Measurements from ENCODE around the gene LLGL1.

DNA sequence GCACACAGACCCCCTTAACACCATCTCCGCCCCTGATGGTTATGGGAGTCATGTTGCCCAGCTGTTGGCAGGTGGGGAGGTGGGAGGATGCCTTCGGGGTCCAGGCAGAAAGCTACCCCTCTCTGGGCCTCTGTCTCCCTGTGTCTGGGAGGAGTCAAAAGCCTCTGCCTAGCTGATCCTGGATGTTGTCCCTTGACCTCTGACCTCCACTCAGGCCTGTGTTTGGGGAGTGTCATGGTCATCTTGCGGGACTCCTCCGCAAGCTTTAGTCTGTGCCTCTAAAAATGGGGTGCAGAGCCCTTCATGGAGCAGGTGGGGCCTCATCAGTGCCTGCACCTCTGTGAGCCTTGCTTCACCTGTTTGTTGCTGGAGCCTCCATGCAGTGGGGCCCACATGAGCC lies 3.8 kb downstream of the LLGL1 start:
- TF ChIP-seq, protein P1, sequence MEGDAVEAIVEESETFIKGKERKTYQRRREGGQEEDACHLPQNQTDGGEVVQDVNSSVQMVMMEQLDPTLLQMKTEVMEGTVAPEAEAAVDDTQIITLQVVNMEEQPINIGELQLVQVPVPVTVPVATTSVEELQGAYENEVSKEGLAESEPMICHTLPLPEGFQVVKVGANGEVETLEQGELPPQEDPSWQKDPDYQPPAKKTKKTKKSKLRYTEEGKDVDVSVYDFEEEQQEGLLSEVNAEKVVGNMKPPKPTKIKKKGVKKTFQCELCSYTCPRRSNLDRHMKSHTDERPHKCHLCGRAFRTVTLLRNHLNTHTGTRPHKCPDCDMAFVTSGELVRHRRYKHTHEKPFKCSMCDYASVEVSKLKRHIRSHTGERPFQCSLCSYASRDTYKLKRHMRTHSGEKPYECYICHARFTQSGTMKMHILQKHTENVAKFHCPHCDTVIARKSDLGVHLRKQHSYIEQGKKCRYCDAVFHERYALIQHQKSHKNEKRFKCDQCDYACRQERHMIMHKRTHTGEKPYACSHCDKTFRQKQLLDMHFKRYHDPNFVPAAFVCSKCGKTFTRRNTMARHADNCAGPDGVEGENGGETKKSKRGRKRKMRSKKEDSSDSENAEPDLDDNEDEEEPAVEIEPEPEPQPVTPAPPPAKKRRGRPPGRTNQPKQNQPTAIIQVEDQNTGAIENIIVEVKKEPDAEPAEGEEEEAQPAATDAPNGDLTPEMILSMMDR (IDR thresholded peaks at IDR 0.05; ENCODE audit: insufficient read depth, low read length), result no peak
- TF ChIP-seq REST (IDR thresholded peaks at IDR 0.05; ENCODE audit: insufficient replicate concordance, low read depth), result no peak
- no peak for TF ChIP-seq POLR2AphosphoS5 (IDR thresholded peaks at IDR 0.05; ENCODE audit: low read depth)
- TF ChIP-seq GABPA (IDR thresholded peaks at IDR 0.05; ENCODE audit: low read depth), result no peak

All from HL-60 (cell line).